SKM-1 (cell line): ENCODE data around the gene PALM.
A peak's percentile ranks its signal among the peaks of the same experiment; 100 is the strongest.
"Not testable (repeated sequence)": the region's sequence is repeated elsewhere in the genome, so short reads cannot be mapped to it uniquely, and the experiment has no call there.

Experiments
- DNase-seq: peaks from one replicate; lab custom pipeline; 2025; ENCODE audit not compliant: unreplicated experiment; lab: John Stamatoyannopoulos, UW

PALM gene, protein sequence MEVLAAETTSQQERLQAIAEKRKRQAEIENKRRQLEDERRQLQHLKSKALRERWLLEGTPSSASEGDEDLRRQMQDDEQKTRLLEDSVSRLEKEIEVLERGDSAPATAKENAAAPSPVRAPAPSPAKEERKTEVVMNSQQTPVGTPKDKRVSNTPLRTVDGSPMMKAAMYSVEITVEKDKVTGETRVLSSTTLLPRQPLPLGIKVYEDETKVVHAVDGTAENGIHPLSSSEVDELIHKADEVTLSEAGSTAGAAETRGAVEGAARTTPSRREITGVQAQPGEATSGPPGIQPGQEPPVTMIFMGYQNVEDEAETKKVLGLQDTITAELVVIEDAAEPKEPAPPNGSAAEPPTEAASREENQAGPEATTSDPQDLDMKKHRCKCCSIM

DNA sequence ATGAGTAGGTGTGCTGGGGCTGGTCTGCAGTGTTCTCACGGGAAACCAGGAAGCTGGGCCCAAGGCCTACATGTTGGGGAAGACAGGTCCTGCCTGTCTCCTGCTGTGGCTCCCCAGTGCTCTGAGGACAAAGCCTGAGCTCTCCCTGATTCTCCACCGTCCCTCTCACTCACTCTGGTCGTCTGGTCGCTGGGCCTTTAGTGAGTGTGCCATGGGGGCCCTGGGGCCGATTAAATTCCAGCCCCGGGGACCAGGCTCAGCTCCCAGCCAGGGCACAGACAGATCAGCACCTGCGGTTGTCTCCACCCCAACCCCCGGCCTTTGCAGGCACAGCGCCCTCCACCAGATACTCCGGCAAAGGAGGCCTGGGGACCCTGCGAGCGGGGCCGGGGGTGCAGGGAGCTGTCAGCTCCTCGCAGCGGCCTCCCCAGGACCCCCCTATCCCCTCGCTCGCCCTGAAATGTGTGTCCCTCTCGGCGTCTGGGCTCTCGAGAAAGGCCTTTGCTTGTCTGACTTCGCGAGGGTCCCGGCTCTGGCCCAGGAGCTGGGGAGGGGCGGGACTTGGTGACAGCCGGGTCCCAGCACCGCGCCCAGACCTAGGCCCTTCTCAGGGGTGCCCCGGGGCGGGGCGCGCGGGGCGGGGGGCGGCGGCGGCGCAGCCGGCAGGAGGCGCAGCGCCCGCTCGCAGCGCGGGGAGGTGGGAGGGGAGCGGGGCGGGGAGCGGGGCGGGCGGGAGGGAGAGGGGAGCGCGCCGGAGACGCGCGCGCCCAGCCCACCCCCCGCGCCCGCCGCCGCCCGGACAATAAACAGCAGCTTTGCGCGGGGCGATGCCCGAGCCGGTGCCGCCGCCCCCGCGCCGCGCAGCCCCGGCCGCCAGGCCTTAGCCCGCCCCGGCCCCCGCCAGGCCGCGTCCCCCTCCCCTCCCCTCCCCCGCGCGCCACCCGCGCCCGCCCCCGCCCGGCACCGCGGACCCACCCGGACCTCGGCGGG, at the start of gene PALM:
Gene PALM, plus strand, starts transcription at position 782 of the 990 bp plus-strand sequence. CDS start 212 bp downstream, outside the sequence.
- no peak for DNase-seq

DNA sequence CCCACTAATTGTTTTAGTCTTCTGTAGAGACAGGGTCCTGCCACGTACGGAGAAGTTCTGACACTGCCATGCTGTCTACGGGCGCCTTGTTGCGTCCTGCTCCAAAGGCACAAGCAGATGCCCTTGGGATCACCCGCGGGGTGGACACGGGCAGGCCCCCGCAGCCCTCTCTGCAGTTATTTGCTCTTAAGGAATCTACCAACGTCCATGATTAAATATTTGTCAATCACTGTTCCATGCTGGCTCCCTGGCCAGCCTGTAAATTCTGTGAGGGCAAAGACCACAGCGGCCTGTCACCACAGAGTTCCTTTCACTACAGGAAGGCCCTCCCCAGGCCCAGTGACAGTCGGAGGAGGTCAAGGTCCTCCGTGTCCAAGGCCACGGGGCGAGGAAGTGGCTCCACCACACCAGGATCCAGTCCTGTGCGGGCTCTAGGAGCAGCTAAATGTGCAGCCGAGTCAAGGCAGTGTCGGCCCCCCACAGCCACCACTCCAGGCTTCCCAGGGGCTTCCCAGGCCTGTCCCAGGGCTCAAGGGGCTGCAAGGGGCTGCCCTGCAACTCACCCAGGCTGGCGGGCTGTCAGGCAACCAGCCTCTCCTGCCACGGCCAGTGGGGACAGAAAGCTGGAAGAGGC, 47.8 kb upstream of the PALM start:
- DNase-seq: no peak

DNA sequence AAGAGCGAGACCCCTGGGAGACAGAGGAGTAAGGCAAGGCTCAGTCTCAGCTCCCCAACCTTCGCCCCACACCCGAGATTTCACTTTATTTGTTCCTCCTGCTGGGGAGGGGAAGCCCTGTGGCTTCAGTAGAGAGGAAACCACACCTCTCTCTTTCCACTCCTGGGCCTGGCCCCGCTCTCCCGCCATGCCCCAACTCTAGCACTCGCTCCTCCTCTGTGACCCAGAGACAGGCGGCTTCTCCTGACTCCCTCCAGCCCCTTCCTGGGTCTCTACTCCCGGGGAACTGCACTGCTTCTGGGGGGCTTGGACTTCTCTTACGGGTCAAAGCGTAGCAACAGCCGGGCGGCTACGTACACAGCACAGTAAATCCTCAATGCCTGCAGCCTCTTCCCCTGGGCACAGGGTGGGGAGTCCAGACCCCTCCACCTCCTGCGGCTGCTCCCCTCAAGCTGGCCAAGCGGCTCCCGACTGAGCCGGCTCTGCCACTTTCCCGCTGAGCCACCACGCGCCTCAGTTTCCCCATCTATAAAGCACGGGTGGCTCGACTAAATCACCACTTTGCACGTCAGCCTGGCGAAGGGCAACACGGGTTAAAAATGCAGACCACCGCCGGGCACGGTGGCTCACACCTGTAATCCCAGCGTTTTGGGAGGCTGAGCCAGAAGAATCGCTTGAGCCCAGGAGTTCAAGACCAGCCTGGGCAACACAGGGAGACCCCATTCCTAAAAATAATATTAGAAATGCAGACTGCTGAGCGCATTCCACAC, 47.1 kb upstream of the PALM start:
- no peak for DNase-seq

DNA sequence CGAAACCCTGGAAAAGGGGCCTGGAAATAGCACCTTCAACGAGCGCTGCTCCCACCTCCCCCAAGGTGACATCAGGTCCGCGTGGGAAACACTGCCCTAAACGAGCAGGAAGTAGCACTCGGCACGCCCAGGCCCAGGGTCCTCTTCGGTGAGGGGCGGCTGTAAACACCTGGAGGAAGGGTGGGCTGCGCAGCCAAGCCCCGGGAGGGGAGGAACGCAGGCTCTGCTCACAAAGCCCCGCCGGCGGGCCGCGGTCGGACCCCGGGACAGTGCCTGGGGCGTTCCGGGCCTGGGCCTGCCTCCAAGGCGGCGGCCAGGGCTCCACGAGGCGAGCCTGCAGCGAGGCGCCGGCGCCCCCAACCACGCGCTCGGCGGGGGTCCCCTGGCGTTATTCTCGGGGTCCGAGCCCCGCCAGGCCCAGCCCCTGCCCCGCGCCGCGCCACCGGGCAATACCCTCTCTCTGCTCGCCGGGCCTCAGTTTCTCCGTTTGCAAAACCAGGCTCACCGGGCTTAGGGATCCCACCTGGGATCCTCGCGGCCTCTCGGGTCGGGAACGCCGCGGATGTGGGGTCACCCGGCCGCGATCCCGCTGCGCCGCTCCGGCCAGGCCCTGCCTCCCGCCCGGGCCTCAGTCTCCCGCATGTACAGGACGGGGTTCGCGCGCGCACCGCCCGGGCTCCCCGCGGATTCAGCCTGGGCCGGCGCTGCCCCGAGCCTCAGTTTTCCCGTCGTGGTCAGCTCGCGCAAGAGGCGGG, 46.4 kb upstream of the PALM start:
- no peak for DNase-seq

DNA sequence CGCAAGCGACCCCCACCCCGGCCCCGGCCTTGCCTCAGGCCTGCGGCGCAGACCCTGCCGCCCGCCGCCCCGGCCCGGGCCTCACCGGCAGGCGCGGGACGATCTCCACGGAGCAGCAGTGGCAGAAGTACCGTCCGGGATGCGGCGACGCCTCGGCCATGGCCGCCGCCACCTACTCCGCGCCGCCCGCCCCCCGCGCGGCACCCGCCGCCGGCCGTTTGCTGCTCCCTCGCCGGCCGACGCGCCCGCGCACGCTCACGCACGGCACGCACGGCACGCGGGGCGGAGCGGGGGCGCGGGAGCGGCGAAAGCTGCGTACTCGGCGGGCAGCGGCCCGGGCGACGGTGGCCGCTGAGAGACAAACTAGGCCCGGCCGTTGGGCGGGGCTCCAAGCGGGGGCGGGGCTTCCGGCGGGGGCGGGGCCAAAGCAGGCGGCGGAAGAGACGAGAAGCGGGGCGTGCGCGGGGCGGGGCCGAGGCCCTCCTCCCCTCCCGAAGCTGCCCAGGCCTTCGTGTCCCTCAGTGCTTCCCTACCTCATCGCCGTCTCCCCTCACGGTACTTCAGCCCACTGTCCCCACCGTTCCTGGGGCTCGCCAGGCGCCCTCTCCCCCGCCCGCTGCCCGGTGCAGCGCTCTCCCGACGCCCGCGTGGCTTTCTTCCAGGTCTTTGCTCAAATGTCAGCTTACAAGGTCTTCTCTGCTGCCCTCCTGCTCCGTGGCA, 45.6 kb upstream of the PALM start, which contains the start of gene RNF126:
Gene RNF126, minus strand, starts transcription at position 253 of the 720 bp plus-strand sequence. Its CDS starts 93 bp downstream, at position 160.
- peak; percentile 97 for DNase-seq

DNA sequence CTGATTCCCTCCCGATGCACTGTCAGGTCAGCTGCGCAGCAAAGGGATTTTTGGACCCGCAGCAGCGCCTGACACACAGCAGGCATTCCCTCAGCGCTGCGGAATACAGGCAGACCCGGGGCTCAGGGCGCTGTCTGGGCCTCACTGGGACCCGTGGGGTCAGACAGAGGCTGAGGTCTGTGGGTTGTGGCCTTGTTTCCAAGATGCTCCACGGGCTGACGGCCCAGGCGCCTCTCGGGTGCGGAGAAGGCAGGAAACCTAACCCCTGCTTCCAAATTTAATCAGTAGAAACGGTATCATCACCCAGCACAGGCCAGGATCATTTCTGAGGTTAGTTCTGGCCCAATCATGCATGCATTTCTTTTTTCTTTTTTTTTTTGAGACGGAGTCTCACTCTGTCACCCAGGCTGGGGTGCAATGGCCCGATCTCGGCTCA, 45.0 kb upstream of the PALM start:
- DNase-seq: no peak

DNA sequence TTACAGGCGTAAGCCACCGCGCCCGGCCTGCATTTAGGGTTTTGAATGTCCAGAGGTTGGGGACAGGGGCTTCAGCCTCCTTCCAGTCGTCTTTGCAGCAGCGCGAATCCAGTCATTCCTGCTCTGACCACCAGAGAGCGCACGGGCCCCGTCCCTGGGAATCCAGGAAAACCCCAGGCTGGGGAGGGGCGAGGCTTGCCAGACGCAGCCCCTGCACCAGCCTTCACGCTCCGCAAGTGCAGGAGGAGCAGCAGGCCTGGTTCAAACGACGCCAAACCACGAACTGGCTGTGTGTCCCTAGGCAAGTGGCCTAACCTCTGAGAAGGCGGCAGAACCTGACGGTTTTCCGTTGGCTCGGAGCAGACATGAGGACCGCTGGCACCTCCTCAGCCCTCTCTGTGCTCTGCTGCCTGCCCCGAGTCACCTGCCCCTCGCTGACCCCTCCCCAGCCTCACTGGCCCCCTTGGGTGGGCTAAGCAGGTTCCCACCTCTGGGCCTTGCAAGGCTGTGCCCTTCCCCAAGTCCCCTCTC, 43.8 kb upstream of the PALM start:
- peak; percentile 56 for DNase-seq

DNA sequence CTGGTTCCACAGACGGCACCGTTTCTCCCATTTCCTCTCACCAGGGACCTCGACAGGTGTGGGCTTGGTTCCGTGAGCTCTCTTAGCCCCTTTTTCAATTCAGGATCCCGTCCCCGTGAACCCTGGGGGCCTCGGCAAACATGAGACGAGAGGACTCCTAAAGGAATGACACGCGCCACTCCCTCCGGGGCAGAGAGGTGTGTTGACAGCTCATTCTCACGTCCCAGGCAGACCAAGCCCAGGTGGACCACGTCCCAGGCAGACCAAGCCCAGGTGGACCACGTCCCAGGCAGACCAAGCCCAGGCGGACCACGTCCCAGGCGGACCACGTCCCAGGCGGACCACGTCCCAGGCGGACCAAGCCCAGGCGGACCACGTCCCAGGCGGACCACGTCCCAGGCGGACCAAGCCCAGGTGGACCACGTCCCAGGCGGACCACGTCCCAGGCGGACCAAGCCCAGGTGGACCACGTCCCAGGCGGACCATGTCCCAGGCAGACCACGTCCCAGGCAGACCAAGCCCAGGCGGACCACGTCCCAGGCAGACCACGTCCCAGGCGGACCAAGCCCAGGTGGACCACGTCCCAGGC, 41.7 kb upstream of the PALM start:
- DNase-seq: not testable (repeated sequence)

DNA sequence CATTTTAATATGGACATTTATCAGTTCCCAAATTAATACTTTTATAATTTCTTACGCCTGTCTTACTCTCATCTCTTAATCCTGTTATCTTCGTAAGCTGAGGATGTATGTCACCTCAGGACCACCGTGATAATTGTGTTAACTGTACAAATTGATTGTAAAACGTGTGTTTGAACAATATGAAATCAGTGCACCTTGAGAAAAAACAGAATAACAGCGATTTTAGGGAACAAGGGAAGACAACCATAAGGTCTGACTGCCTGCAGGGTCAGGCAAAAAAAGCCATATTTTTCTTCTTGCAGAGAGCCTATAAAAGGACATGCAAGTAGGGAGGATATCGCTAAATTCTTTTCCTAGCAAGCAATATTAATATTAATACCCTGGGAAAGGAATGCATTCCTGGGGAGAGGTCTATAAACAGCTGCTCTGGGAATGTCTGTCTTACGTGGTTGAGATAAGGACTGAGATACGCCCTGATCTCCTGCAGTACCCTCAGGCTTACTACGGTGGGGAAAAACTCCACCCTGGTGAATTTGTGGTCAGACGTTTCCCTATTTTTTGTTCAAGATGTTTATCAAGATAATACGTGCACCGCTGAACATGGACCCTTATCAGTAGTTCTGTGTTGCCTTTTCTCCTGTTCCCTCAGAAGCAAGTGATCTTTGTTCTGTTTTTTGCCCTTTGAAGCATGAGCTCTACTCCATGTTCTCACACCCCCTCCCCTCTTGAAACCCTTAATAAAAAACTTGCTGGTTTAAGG, 39.9 kb upstream of the PALM start:
- not testable (repeated sequence) for DNase-seq

DNA sequence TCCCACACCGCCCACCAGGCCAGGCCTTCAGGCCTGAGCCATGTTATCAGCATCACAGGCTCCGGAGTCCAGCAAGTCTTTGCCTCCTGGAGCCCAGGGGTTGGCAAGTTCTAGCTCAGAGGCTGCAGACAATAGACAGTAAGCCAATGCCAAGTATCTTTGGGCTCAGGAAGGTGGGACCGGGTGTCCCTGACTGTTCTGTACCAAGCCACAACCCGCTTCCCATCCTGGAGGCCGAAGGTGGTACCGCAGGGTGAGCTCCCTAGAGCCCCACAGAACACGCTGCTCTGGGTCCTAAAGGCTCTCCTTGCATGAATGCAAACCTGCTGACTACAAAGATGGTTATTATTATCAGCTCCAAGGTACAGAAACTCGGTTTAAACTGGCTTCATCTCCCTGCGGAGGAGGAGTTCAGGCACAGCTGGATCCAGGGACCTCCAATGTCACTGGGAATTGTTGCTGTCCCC, 38.1 kb upstream of the PALM start:
- DNase-seq: no peak

DNA sequence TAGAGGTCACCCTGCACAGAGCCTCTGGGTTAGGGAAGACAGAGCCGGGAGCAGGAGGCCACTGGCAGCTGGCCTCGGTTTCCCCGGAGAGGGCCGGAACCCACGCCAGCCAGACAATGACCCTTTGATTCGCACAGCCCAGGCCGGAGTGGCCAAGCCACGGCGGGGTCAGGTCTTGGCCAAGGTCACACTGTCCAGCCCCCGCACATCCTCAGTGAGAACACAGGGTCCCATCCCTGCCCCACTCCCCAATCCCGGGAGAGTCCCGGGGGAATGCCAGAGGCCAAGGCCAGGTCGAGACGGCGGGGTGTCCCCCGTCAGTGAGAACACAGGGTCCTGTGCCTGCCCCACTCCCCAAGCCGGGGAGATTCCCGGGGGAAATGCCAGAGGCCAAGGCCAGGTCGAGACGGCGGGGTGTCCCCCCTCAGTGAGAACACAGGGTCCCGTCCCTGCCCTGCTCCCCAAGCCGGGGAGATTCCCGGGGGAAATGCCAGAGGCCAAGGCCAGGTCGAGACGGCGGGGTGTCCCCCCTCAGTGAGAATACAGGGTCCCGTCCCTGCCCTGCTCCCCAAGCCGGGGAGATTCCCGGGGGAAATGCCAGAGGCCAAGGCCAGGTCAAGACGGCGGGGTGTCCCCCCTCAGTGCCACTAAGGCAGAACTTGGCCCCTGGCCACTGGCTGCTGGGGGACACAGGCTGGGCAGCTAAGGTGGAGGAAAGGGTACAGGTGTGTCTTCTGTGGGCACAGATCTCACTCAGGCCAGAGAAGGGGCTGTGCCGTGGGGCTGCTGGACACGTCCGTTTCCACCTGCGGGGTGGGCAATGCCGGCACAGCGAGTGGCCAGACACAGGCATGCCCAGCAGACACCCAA, 34.2 kb upstream of the PALM start:
- DNase-seq: no peak

DNA sequence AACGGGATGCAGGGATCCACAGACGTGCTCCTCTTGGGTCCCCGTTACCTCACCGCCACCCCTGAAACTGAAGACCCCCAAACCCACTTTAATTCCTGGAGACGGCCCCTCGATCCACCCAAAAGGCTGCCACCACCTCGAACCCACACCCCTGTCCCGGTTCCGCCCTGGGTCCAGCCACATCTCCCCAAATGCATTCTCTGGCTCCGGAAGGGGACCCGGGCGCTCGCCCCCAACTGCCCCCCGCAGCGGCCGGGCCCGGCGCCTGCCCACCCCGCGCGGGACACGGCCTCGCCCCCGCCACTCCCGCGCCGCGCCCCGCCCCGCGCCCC, 32.8 kb upstream of the PALM start:
- no peak for DNase-seq

DNA sequence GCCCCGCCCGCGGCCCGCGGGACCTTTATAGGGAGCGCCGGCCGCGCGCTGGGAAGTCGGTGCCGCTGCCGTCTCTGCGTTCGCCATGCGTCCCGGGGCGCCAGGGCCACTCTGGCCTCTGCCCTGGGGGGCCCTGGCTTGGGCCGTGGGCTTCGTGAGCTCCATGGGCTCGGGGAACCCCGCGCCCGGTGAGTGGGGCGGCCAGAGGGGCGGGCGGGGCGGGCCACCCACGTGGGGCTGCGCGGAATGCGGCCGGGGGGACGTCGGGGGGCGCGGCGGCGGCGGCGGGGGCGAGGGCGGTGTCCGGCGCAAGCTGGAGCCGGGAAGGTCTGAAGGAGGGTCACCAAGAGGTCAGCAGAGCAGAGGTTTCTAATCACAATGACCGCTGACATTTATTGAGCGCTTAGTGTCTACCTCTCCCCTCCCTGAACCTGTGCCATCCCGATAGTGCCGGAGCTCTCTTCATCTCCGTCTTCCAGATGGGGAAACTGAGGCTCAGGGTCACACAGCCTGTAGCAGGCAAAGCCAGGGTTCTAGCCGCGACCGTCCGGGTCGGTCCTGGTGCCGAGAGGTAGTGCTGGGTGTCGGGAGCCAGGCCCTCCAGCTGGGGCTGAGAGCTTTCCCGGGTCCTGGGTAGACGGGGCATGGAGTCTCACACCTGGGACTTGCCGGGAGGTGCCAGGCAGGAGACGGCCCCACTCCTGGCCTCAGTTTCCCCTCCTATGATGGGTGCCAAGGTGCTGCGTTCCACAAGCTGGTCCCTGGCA, 32.2 kb upstream of the PALM start, which contains the start of gene FSTL3:
Gene FSTL3, plus strand, starts transcription at position 54 of the 767 bp plus-strand sequence. Its CDS starts 32 bp downstream, at position 86.
- DNase-seq: no peak

DNA sequence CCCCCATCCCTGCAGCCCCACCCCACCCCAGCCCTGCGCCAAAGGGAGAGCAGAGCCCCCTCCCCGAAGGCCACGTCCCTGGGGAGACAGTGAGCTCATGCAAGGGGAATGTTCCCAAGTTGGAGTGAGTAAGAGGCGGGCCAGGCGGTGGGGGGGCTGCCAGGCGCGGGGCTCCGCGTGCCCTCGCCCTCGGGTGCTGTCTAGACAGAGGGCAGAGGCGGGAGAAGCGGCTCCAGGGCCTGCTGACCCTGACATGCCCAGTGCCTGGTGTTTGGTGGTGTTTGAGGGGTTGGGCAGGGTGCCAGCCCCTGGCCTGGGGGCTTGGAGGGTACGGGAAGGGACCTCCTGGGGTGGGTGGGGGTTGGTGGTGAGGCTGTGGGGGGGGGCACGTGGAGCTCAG, 31.5 kb upstream of the PALM start:
- DNase-seq: no peak

DNA sequence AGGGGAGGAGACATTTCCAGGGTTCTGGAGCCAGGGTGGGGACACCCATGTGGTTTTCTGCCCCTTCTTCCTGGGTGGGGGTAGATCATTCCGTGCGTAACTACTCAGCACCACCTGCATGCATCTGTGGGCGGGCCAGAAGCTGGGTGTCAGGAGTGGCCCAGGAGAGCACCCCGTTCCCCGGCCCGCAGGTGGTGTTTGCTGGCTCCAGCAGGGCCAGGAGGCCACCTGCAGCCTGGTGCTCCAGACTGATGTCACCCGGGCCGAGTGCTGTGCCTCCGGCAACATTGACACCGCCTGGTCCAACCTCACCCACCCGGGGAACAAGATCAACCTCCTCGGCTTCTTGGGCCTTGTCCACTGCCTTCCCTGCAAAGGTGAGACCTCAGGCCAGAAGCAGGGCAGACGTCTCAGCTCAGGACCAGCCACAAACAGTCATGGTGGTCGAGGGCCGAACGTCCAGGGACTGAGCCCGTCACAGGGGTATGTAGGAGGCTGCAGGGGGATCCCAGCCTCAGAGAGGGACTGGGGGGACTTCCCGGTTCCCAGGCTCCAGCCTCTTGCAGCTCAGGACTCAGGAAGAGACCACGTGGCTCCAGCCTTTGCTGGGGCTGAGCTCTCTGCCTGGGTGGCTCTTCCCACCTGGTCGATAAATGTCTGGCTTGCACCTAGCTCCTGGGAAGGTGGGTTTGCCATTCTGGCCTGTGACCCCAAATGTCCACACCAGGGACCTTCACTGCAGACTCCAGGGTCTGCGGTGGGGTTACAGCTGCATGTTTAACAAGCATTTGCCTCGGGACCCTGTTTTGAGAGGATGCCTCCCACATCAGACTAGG, 30.9 kb upstream of the PALM start:
- no peak for DNase-seq
